ENCODE data around the gene SYT2.

The SYT2 gene

DNA sequence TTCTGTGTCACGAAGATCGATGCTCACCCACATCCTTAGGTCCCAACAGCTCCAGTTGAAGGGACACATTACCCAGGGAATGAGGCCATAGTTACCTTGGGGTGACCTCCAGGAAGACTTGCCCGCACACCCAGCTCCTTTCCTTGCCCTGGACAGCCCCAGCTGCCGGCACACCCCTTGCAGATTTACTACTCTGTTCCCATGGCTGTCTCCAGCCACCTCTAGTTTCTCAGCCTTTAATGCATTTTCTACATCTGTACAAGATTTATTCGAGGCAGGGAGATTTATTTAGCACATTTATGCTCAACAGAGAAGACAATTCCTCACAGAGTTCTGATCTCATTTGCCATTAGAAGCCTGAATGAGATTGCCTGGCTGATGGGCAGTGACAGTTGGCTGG lies 36.7 kb downstream of the SYT2 start:
- DNase-seq: no peak

DNA sequence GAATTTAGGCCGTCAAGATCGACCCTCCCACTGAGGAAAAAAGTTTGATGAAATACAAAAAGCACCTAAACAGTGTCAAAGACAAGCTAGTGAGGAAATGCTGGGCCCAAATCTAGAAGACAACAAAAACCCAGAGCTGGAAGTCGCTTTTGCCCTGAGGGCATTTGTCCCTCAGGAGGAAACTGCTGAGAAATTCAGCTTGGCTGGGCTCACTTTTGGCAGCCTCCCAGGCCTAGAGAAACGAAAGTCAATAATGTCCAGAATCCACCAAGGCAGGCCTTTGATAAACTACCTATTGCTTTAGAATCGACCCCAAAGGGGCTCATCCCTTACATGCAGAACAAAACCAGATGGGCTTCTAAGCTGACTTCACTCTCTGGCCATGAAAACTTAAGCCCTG lies 38.9 kb downstream of the SYT2 start:
- DNase-seq: no peak

GRCh38 chr1:202665417-202665816 lies 44.8 kb downstream of the SYT2 start:
- DNase-seq: no peak

DNA sequence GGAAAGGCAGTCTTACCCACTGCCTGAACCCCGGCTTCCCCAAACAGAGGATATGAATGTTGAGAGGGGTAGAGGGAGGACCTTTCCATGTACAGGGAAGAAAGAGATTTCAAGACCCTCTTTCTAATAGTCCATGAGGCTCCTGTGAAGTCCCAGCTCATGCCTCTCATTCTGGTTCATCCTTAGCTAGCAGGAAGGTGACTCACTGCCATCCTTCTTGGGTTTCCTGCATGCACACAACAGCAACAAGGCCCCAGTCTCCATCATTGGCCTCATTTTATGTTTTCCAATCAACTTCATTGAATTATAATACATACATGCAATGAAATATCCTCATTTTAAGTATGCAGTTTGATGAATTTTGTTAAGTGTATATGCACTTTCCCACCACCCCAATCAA lies 46.2 kb downstream of the SYT2 start:
- no peak for DNase-seq

DNA sequence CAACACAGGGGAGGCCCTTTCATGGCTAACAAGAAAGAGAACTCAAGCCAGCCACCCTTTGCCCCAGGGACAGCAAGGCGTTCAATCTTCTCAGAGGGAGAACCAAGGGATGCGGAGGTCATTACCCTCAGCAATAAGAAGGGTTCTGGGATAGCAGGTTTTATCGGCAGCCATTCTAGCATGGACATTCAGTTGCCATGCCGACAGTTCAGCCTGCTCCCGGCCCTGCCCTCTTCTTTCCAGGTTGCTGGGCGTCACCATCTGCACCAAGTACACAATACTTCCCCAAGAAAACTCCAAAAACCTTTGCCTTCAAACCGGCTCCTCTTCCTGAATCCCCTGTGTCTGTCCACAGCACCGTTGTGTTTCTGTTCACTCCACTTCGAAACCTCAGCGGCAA lies 47.1 kb downstream of the SYT2 start:
- DNase-seq: no peak

- DNase-seq: peak in 2 of 4 experiments; percentile 16 to 23
These were observed 48.2 kb downstream of the SYT2 start for GRCh38 chr1:202662081-202662480.

- peak in 3 of 4 experiments; percentile 19 to 34 (median 30) for DNase-seq
These were observed 49.0 kb downstream of the SYT2 start for GRCh38 chr1:202661136-202661845.

- DNase-seq: peak in 2 of 4 experiments; percentile 9 to 23
These were observed 50.3 kb downstream of the SYT2 start for GRCh38 chr1:202659974-202660373.

DNA sequence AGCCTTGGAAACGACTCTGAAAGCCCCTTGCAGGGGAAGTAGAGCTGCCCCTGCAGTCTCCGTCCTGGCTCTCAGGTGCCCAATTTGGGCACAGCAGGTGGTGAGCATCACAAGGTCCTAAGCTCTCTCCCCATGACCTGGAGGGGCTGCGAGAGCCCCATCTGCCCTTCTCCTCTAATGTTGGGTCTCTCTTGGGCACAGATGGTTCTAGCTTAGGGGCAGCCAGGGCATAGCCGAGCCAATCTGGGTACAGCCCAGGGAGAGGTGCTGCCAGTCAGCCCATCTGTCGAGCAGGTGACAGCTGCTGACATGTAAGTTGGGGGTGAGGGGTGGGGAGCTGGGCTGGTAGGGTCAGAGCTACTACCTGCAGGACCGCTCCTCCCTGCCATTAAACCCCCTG lies 50.7 kb downstream of the SYT2 start:
- no peak for DNase-seq

- no peak for DNase-seq
These were observed 51.5 kb downstream of the SYT2 start for GRCh38 chr1:202658769-202659168.

GRCh38 chr1:202658251-202658759 lies 51.9 kb downstream of the SYT2 start:
- DNase-seq: no peak

- DNase-seq: peak in 1 of 4 experiments; percentile 28
These were observed 53.2 kb downstream of the SYT2 start for GRCh38 chr1:202656951-202657646.

DNA sequence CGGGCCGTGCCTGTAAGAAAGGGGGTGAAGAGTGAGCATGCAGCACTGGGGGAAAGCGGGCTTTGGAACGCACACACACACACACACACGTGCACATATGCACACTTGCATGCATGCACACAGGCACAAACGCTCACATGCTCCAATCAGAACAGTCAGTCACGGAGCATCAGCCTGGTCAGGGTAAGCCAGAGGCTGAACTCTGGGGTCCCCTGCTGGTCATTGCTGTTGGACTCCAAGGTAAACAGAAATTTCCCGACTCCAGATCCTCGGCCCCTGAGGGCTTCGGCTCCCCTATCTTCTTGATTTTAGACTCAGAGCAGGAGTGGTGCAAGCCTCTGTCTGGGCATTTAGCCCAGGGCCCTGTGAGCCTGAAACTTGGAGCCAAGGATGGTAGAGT lies 54.2 kb downstream of the SYT2 start:
- DNase-seq: peak in 2 of 4 experiments; percentile 13 to 17

DNA sequence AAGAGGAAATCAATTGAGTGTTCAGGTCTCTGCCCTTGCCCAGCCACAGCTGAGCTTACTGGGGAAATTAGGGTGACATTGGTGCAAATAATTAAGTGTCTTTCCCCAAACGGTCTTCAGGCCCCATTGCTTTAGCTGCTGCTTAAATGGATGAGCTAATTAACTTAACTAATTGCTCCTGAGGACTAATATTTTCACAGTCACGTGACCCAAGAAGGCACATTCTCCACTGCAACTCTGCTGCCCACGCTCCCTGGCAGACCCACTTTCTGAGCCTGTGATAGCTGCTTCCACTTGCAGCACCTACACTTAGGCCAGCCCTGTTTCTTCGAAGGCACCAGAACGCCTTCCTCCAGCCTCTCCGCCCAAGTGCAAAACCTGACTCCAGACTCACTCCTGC lies 56.2 kb downstream of the SYT2 start:
- DNase-seq: no peak

GRCh38 chr1:202649553-202650392 lies 60.5 kb downstream of the SYT2 start:
- DNase-seq: no peak

GRCh38 chr1:202648605-202649226 lies 61.5 kb downstream of the SYT2 start:
- DNase-seq: no peak

DNA sequence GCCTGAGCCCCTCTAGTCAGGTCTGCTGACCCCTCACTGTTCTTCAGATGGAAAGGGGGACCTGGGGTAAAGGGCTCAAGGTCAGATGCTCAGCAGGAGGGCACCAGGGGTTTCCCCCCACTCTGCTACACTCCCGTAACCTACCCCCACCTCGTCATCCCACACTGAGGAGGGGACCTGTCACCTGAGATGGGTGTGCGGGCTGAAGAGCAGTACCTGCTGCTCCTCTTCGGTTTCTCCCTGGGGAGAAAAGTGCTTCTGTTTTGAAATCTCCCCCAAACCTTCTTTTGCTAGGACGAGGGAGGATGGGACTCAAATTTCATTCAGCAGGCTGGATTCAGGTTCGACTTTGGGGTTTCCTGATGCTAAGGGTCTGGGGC lies 65.2 kb downstream of the SYT2 start:
- DNase-seq: no peak

DNA sequence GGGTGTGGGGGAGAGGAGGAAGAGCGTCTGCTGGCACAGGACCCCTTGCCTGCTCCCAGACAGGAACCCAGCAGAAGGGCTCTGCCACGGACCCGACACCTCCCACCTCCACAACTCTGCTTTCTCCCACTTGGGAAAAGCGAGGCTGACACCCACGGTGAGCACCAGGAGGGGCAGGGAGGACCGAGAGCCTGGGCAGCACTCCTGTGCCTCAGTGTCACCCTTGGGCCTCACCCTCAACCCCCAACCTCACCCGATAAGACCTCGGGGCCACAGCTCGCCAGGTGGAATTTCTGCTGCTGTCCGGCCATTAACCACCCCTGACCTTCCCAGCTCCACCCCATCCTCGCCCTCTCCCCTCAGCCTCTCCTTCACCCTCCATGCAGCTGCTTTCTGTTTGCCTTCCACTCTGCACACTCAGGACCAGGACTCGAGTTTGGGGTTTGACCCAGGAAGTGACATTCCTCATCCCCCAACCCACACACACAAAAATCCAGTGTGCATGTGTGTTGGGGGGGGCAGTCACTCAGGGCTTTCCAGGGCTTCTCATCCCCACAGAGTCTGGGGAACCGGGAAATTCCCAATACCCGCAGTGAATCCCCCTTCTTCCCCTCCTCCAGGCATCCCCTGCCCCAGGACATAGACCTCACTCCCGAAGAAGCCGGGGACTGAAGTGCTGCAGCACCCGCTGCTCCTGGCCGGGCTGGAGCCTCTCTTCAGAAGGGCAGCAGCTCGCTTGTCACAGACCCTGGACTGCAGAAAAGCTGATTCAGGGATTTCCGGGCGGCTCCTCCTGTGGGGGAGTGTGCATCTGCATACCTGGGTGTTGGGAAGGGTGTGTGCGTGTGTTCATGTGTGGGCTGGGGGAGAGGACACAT lies 65.8 kb downstream of the SYT2 start:
- no peak for DNase-seq

- no peak for DNase-seq
These were observed 66.6 kb downstream of the SYT2 start for GRCh38 chr1:202643397-202644218.

- DNase-seq: no peak
These were observed 67.5 kb downstream of the SYT2 start for GRCh38 chr1:202642619-202643291.

Measured in suppressor macrophage (primary cell).